Spinal cord (tissue), 10 donors: Measurements from ENCODE around the gene UIMC1. TPM values are rescaled to one million over a fixed set of nuclear protein-coding genes. Genes with fewer than 3 reads are reported as not detected.

Experiments
- DNase-seq, 6 donors: peaks; one replicate each; pipeline versions ENCODE4 v3.0.0 to v3.0.0-alpha.2; 2013 to 2015; ENCODE audit warnings: low spot score in 6 of 6, low read depth in 4 of 6
- H3K27ac ChIP-seq: one replicate; pipeline ENCODE4 v1.5.1; 2013; ENCODE audit warnings: low read depth, low read length, control low read depth
- H3K27me3 ChIP-seq: one replicate; pipeline ENCODE4 v1.6.1; 2013; ENCODE audit warnings: low read length; ENCODE audit not compliant: control insufficient read depth, insufficient read depth
- H3K36me3 ChIP-seq: one replicate; pipeline ENCODE4 v1.6.1; 2013; ENCODE audit warnings: low read length; ENCODE audit not compliant: control insufficient read depth, insufficient read depth
- H3K4me1 ChIP-seq: one replicate; pipeline ENCODE4 v1.6.1; 2013; ENCODE audit warnings: low read length; ENCODE audit not compliant: control insufficient read depth, insufficient read depth
- H3K4me3 ChIP-seq: one replicate; pipeline ENCODE4 v1.5.1; 2013; ENCODE audit warnings: low read depth, low read length, control low read depth
- H3K9me3 ChIP-seq: one replicate; pipeline ENCODE4 v1.6.1; 2013; ENCODE audit warnings: low read length; ENCODE audit not compliant: control insufficient read depth, insufficient read depth
- WGBS: methylation state at CpG from one replicate; pipeline ENCODE4 v1.1.5; 2013; ENCODE audit warnings: missing lambda C conversion rate; ENCODE audit not compliant: insufficient coverage; 5-methylcytosine and 5-hydroxymethylcytosine counted together
- polyA plus RNA-seq, 2 donors: library from polyadenylated mRNA; unstranded; fragments of 120-200 nt; gene quantifications; one replicate each; pipeline ENCODE4 v1.2.1, GENCODE V29; 2013; ENCODE audit not compliant: insufficient read length in 2 of 2
- total RNA-seq, 2 donors: library from RNA; depleted of rRNA in 1 of 2; stranded (reverse); fragments of 120-200 nt in 1 of 2; fragments of >200 nt in 1 of 2; gene quantifications; one replicate each; pipeline versions ENCODE4 v1.2.3 to v1.2.4, GENCODE V29; 2013 to 2014
- donor health status: healthy.

UIMC1 gene
- total and polyA plus RNA-seq, 4 donors, result 28.2 to 51.8 (median 38.2) TPM

DNA sequence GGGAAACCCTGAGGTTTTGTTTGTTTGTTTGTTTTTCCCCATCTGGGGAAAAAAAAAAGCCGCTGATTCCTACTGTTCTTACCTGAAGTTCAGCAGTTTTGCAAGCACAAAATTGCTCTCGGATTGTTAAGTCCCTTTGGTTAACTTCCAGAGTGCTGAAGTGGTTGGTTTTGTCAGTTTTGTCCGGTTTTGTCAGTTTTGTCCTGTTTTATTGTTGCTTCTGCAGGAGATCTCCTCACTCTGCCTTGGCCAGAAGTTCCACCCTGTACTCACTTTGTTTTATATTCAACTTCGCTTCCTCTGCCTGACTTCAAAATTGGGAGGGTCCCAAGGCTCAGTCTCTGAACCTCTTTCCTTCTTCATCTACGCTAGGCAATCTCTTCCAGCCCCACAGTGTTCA, 30.3 kb upstream of the UIMC1 start:
- Histone ChIP-seq H3K9me3 (no peaks in the 10 kb centered on the region), H3K36me3 (peaks cover 11% of the 10 kb centered on the region), H3K4me1 (peaks cover 5% of the 10 kb centered on the region), H3K27me3 (no peaks in the 10 kb centered on the region), H3K27ac (no peak overlapping the region), H3K4me3 (no peak overlapping the region)
- WGBS, result 81% methylated on average over 5 of the region's 5 CpGs
- no peak for DNase-seq

DNA sequence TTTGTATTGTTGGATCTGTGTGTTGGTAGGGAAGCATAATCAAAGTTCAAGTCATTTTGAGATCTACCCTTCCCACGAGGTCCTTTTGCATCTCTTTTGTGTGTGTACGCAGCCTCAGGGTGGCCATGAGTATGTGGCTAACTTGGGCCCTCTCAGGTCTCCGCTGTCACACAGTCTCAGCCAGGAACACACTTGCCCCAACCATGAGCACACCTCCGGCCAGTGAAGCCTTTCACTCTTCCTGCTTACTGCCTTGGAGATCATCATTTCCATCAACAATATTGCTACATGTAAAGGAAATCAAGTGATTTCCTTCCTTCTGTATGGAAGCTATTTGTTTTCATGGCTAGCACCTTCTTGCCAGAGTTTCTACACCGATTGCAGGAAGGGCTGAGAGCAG, 29.9 kb upstream of the UIMC1 start:
- Histone ChIP-seq H3K36me3 (peaks cover 10% of the 10 kb centered on the region), H3K27me3 (no peaks in the 10 kb centered on the region), H3K4me1 (peaks cover 5% of the 10 kb centered on the region), H3K27ac (no peak overlapping the region), H3K4me3 (no peak overlapping the region), H3K9me3 (peaks cover 1% of the 10 kb centered on the region)
- no peak for DNase-seq
- WGBS, result 86% methylated on average over 1 of the region's 5 CpGs

DNA sequence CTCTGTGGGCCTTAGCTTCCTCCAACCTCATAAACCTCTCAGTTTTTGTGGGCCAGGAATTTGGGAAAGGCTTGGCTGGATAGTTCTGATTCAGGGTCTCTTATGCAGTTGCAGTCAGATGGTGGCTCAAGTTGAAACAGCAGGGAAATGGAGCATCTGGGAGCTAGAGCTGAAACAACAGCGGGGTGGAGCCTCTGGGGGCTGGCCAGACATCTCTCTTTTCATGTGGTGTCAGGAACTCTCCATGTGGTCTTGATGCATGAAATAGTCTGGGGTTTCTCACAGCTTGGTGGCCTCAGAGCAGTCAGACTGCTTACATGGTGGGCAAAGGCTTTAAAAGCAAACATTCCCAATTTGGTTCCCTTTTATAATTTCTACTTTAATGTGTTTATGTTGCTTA, 29.4 kb upstream of the UIMC1 start:
- no peaks in the 10 kb centered on the region for H3K27me3 ChIP-seq
- H3K9me3 ChIP-seq, result peaks cover 1% of the 10 kb centered on the region
- peaks cover 13% of the 10 kb centered on the region for H3K36me3 ChIP-seq
- no peak overlapping the region for H3K27ac ChIP-seq
- WGBS, result 10% methylated on average over 1 of the region's 1 CpG
- no peak overlapping the region for H3K4me3 ChIP-seq
- peaks cover 5% of the 10 kb centered on the region for H3K4me1 ChIP-seq
- DNase-seq, result peak in 2 of 6 donors; percentile 11 to 34

GRCh38 chr5:177029498-177029897, 22.9 kb upstream of the UIMC1 start:
- Histone ChIP-seq H3K36me3 (peaks cover 21% of the 10 kb centered on the region), H3K27ac (no peak overlapping the region), H3K9me3 (peaks cover 4% of the 10 kb centered on the region), H3K27me3 (no peaks in the 10 kb centered on the region), H3K4me3 (no peak overlapping the region), H3K4me1 (no peaks in the 10 kb centered on the region)
- 95% methylated on average over 6 of the region's 6 CpGs for WGBS
- DNase-seq, result no peak

GRCh38 chr5:177027665-177028064, 21.1 kb upstream of the UIMC1 start:
- Histone ChIP-seq H3K36me3 (peaks cover 21% of the 10 kb centered on the region), H3K27ac (no peak overlapping the region), H3K27me3 (no peaks in the 10 kb centered on the region), H3K4me1 (peaks cover 6% of the 10 kb centered on the region), H3K4me3 (no peak overlapping the region), H3K9me3 (peaks cover 4% of the 10 kb centered on the region)
- no CpG with 5 or more reads among the region's 2 CpGs for WGBS
- DNase-seq, result no peak

GRCh38 chr5:177025101-177025601, 18.6 kb upstream of the UIMC1 start:
- Histone ChIP-seq H3K27ac (no peak overlapping the region), H3K27me3 (no peaks in the 10 kb centered on the region), H3K4me1 (peaks cover 14% of the 10 kb centered on the region), H3K4me3 (no peak overlapping the region), H3K9me3 (no peaks in the 10 kb centered on the region), H3K36me3 (peaks cover 9% of the 10 kb centered on the region)
- DNase-seq, result peak in 2 of 6 donors; percentile 59 to 63
- WGBS, result no CpG with 5 or more reads among the region's 3 CpGs

DNA sequence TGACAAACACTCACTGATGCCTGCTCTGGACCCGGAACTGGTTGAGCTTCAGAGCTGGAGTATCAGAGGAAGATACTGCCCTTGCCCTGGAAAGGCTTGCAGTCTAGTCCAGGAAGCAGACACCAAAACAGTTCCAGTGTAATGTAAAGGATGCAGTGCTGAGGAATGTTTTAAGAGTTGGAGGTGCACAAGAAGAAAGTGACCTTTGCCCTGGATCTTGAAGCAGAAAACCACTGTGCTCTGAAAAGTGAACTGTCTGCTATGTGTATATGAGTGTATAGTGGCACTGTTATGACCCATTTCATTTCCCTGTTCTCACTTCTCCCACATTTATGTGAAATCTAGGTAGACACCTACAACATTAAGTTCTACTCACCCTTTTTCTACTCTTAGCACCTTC, 18.0 kb upstream of the UIMC1 start:
- no peak overlapping the region for H3K4me3 ChIP-seq
- H3K27ac ChIP-seq, result no peak overlapping the region
- peaks cover 14% of the 10 kb centered on the region for H3K4me1 ChIP-seq
- H3K9me3 ChIP-seq, result no peaks in the 10 kb centered on the region
- peaks cover 9% of the 10 kb centered on the region for H3K36me3 ChIP-seq
- no peak for DNase-seq
- no peaks in the 10 kb centered on the region for H3K27me3 ChIP-seq
- no CpG with 5 or more reads among the region's 1 CpG for WGBS

GRCh38 chr5:177023303-177023664, 16.7 kb upstream of the UIMC1 start:
- Histone ChIP-seq H3K4me3 (peak overlapping the region; percentile 88), H3K27me3 (no peaks in the 10 kb centered on the region), H3K36me3 (peaks cover 7% of the 10 kb centered on the region), H3K27ac (peak overlapping the region; percentile 76), H3K4me1 (peaks cover 14% of the 10 kb centered on the region), H3K9me3 (no peaks in the 10 kb centered on the region)
- WGBS, result 12% methylated on average over 6 of the region's 6 CpGs
- DNase-seq, result no peak

- WGBS, result under 1% methylated on average over 75 of the region's 77 CpGs
- no peaks in the 10 kb centered on the region for H3K9me3 ChIP-seq
- peak; percentile 82 to 98 (median 92) for DNase-seq
- H3K27me3 ChIP-seq, result no peaks in the 10 kb centered on the region
- peak within 1 kb of the TSS; percentile 88 for H3K4me3 ChIP-seq
- H3K4me1 ChIP-seq, result peaks cover 14% of the 10 kb centered on the region
- peaks cover 7% of the 10 kb centered on the region for H3K36me3 ChIP-seq
- H3K27ac ChIP-seq, result peak within 1 kb of the TSS; percentile 76
These were observed 16.1 kb upstream of the UIMC1 start, which contains the start of gene ZNF346 for GRCh38 chr5:177022386-177023302. Gene ZNF346 (plus strand): TSS chr5:177022696. CDS start chr5:177022739, 43 bp downstream.

GRCh38 chr5:177020033-177020432, 13.5 kb upstream of the UIMC1 start:
- no peaks in the 10 kb centered on the region for H3K9me3 ChIP-seq
- H3K27me3 ChIP-seq, result no peaks in the 10 kb centered on the region
- no peak overlapping the region for H3K4me3 ChIP-seq
- H3K4me1 ChIP-seq, result peaks cover 14% of the 10 kb centered on the region
- no peak for DNase-seq
- no peak overlapping the region for H3K27ac ChIP-seq
- WGBS, result 100% methylated on average over 1 of the region's 2 CpGs
- no peaks in the 10 kb centered on the region for H3K36me3 ChIP-seq
